Ascending aorta (tissue), 2 donors: ENCODE results near the gene SNED1. TPM values are rescaled to one million over a fixed set of nuclear protein-coding genes. Genes with fewer than 3 reads are reported as not detected.

Source experiments
- DNase-seq, 2 donors: peaks; one replicate each; pipeline ENCODE4 v3.0.0-alpha.2; 2019; ENCODE audit warnings: low spot score in 2 of 2
- H3K27ac ChIP-seq, 2 donors: fragments of 200-600 bp; sonication (generic); one replicate each; pipeline ENCODE4 v1.5.1; 2016 to 2017; ENCODE audit warnings: mild to moderate bottlenecking in 1 of 2
- H3K27me3 ChIP-seq: fragments of 200-600 bp; sonication (generic); one replicate; pipeline ENCODE4 v1.5.1; 2017
- H3K36me3 ChIP-seq, 2 donors: fragments of 200-600 bp; sonication (generic); one replicate each; pipeline ENCODE4 v1.5.1; 2016
- H3K4me1 ChIP-seq, 2 donors: fragments of 200-600 bp; sonication (generic); one replicate each; pipeline ENCODE4 v1.5.1; 2016 to 2017; ENCODE audit warnings: mild to moderate bottlenecking in 1 of 2
- H3K4me3 ChIP-seq, 2 donors: fragments of 200-600 bp; sonication (generic); one replicate each; pipeline ENCODE4 v1.5.1; 2016 to 2017; ENCODE audit warnings: mild to moderate bottlenecking in 1 of 2
- H3K9me3 ChIP-seq, 2 donors: fragments of 200-600 bp; sonication (generic); one replicate each; pipeline ENCODE4 v1.5.1; 2016
- CTCF ChIP-seq, 3 experiments: fragments of 200-600 bp in 2 of 3; fragments of 450-650 bp in 1 of 3; sonication (generic) in 2 of 3; IDR thresholded peaks; one replicate each; pipeline ENCODE4 v1.5.1; 2016 to 2019; ENCODE audit warnings: antibody characterized with exemption in 3 of 3, mild to moderate bottlenecking in 1 of 3, moderate library complexity in 1 of 3
- intact Hi-C: fragments of 100-400 bp; cut with DNase I; formaldehyde crosslinking; loops from one replicate; pipeline ENCODE4 v1.15.1; 2023
- total RNA-seq: library from RNA; depleted of rRNA; stranded (reverse); fragments of >200 nt; gene quantifications from one replicate; pipeline ENCODE4 v1.1.0, GENCODE V29; 2016

Gene SNED1
- total RNA-seq, 1 donor from 2014 or later, result 84.3 TPM

GRCh38 chr2:241038374-241039180 lies 40.2 kb downstream of the SNED1 start:
- intact Hi-C loops, result no loop called here
- Histone ChIP-seq H3K9me3 (no peaks in the 10 kb centered on the region), H3K36me3 (peaks cover 21 to 80% of the 10 kb centered on the region in 2 donors), H3K27ac (no peak overlapping the region), H3K27me3 (no peaks in the 10 kb centered on the region), H3K4me1 (peaks cover 0 to 5% of the 10 kb centered on the region in 2 donors), H3K4me3 (no peak overlapping the region)
- no peak for DNase-seq
- no peak for TF ChIP-seq CTCF (IDR thresholded peaks at IDR 0.05)

GRCh38 chr2:241039416-241039815 lies 41.0 kb downstream of the SNED1 start:
- peaks cover 21 to 78% of the 10 kb centered on the region in 2 donors for H3K36me3 ChIP-seq
- peaks cover 0 to 5% of the 10 kb centered on the region in 2 donors for H3K4me1 ChIP-seq
- no peak overlapping the region for H3K4me3 ChIP-seq
- no peak for DNase-seq
- no peak overlapping the region for H3K27ac ChIP-seq
- intact Hi-C loops, result no loop called here
- no peak for TF ChIP-seq CTCF (IDR thresholded peaks at IDR 0.05)
- H3K9me3 ChIP-seq, result peaks cover 0 to 5% of the 10 kb centered on the region in 2 donors
- no peaks in the 10 kb centered on the region for H3K27me3 ChIP-seq

- peaks cover 24 to 80% of the 10 kb centered on the region in 2 donors for H3K36me3 ChIP-seq
- no peak overlapping the region for H3K4me3 ChIP-seq
- no peak for DNase-seq
- no peaks in the 10 kb centered on the region for H3K27me3 ChIP-seq
- TF ChIP-seq CTCF (IDR thresholded peaks at IDR 0.05), result no peak
- peaks cover 0 to 10% of the 10 kb centered on the region in 2 donors for H3K9me3 ChIP-seq
- no peak overlapping the region for H3K27ac ChIP-seq
- intact Hi-C loops, result no loop called here
- peaks cover 0 to 5% of the 10 kb centered on the region in 2 donors for H3K4me1 ChIP-seq
Measured at GRCh38 chr2:241040081-241040803, 41.8 kb downstream of the SNED1 start.

GRCh38 chr2:241041589-241042158 lies 43.3 kb downstream of the SNED1 start:
- Histone ChIP-seq H3K27me3 (no peaks in the 10 kb centered on the region), H3K4me3 (no peak overlapping the region), H3K4me1 (no peaks in the 10 kb centered on the region), H3K27ac (no peak overlapping the region), H3K9me3 (peaks cover 0 to 10% of the 10 kb centered on the region in 2 donors), H3K36me3 (peaks cover 24 to 85% of the 10 kb centered on the region in 2 donors)
- TF ChIP-seq CTCF (IDR thresholded peaks at IDR 0.05), result no peak
- DNase-seq, result no peak
- intact Hi-C loops, result no loop called here

GRCh38 chr2:241043581-241043980 lies 45.2 kb downstream of the SNED1 start:
- intact Hi-C loops, result no loop called here
- no peaks in the 10 kb centered on the region for H3K4me1 ChIP-seq
- peaks cover 20 to 77% of the 10 kb centered on the region in 2 donors for H3K36me3 ChIP-seq
- no peak overlapping the region for H3K4me3 ChIP-seq
- H3K27ac ChIP-seq, result no peak overlapping the region
- no peaks in the 10 kb centered on the region for H3K27me3 ChIP-seq
- DNase-seq, result no peak
- H3K9me3 ChIP-seq, result peaks cover 0 to 10% of the 10 kb centered on the region in 2 donors
- TF ChIP-seq CTCF (IDR thresholded peaks at IDR 0.05), result no peak
